Activated gamma-delta T cell treated with Interleukin-2 at 50 U/mL for 16 hours (primary cell): ENCODE data around the gene NQO2.
"Not testable (repeated sequence)": the region's sequence is repeated elsewhere in the genome, so short reads cannot be mapped to it uniquely, and the experiment has no call there.

Experiments
- DNase-seq: peaks from one replicate; pipeline ENCODE4 v3.0.0-alpha.2; 2020

The NQO2 gene

DNA sequence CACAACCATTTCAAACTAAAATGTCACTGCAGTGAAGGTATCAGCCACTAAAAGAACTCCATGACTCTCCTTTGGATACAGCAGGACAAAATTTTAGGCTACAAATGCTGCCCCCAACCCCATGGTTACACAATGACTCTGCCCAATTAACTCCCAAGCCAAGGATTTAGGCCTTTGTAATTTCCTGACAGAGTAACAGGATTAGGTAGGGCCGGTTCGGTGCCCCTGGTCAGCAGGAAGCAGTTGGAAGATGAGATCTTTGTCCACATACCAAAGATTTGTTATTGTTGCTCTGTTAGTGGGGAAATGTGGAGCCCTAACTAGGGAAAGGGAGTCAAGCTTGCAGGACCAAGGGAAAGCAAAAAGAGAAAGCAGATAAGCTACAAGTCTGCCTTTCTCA, 41.9 kb downstream of the NQO2 start:
- no peak for DNase-seq

- DNase-seq: no peak
Measured at GRCh38 chr6:3045369-3045768, 45.7 kb downstream of the NQO2 start.

DNA sequence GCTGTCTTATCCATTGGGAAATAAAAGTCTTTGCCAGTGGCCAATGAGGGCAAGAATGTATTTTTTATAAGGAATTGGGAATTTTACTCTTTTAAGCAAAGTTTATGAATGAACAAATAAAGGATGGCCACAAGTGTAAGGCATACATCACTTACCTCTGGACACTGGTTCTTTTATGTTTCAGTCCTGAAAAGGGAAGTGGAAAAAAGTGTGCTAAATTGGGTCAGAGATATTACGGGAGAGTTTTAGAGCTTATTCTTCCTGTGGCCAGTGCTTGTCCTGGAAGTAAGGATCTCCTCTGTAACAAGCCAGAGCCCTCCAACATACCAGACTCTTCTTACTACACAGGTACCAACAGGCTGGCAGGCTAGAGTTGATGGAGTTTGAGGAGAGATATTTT, 46.1 kb downstream of the NQO2 start:
- no peak for DNase-seq

- no peak for DNase-seq
Measured at GRCh38 chr6:3046295-3046694, 46.6 kb downstream of the NQO2 start.

DNA sequence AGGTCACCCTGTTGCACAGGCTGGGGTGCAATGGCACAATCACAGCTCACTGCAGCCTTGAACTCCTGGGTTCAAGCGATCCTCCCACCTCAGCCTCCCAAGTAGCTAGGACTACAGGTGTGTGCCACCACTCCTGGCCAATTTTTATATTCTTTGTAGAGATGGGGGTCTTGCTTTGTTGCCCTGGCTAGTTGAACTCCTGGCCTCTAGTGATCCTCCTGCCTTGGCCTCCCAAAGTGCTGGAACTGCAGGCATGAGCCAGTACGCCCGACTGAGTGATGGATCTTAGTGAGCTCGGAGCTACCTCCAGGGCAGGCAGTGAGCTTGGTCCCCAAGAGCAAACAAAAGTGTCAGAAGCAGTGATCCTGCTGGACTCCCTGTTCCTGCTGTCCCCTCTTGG, 48.3 kb downstream of the NQO2 start:
- DNase-seq: not testable (repeated sequence)

GRCh38 chr6:3052481-3053230, 53.0 kb downstream of the NQO2 start:
- DNase-seq: no peak

DNA sequence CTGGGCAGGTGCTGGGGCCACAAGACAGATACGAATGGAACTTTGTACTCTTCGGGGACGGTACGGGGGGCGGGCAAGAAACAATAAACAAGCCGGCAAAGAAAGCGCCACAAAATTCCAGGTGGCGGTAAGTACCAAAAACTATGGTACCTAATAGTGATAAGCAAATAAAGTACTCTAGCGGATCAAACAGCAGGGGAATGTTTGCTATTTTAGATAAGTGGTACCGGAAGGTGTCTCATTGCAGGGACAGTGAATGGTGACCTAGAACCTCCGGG, 53.5 kb downstream of the NQO2 start:
- DNase-seq: no peak

- not testable (repeated sequence) for DNase-seq
Measured at GRCh38 chr6:3054229-3055157, 54.8 kb downstream of the NQO2 start.

GRCh38 chr6:3055158-3055499, 55.4 kb downstream of the NQO2 start:
- DNase-seq: not testable (repeated sequence)

- no peak for DNase-seq
Measured at GRCh38 chr6:3057063-3057770, 57.5 kb downstream of the NQO2 start.

GRCh38 chr6:3058957-3059356, 59.3 kb downstream of the NQO2 start:
- no peak for DNase-seq

GRCh38 chr6:3060092-3060491, 60.4 kb downstream of the NQO2 start:
- not testable (repeated sequence) for DNase-seq

DNA sequence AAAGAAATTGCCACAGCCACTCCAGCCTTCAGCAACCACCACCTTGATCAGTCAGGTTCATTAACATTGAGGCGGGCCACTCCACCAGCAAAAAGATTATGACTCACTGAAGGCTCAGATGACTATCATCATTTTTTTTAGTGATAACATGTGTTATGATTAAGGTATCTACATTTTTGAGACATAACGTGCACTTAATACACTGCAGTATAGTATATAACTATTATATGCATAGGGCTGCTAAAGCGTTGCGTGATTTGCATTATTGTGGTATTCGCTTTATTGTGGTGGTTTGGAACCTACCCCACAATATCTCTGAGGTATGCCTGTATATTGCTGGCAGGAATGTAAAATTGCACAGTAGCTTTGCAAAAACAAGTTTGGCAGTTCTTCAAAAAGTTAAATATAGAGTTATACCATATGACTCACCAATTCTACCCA, 61.8 kb downstream of the NQO2 start:
- DNase-seq: no peak

- not testable (repeated sequence) for DNase-seq
Measured at GRCh38 chr6:3063340-3063732, 63.6 kb downstream of the NQO2 start.

GRCh38 chr6:3063733-3064700, 64.3 kb downstream of the NQO2 start:
- DNase-seq: peak; percentile 83

DNA sequence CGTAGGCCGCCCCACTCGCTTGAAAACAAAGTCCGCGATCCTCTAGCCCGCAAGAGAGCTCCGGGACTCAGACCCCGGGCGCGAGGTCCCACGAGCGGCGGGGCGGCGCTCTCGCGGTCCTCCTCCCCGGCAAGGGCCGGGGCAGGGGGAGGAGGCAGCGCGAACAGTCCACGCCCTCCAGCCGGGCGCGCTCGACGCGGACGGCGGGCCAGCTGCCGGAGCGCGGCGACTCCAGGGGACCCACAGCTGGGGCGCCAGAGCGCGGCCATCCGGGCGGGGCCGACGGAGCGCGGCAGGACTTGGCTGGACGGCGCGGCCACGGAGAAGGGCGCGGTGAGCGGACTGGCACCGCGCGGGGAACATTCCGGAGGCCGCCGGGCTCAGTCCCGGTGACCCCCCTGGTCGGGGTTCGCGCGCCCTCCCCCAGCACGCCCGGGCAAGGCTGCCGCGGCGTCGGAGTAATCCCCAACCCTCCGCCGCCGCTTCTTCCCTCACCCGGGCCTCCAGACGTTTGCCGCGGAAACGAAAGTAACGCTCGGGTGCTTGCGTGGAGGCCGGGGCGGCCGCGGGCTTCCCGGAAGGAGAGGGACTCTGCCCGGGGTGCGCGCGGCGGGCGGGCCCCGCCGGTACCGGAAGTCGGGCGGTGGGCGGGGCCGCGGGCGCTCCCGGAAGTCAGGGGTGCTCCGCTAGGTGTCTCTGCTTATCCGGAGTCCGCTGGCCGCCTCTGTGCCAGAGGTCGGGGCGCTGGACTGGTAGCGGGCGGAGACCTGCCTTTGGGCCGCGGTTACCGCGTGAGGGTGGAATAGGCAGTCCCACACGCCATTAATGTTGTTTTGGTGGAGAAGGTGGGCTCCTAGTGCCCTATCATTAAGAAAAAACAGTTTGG, 68.9 kb downstream of the NQO2 start, which contains the start of gene RIPK1:
RIPK1 (plus strand) TSS at position 166 of the 886 bp plus-strand sequence. CDS start 8,330 bp downstream, outside the sequence.
- DNase-seq: peak; percentile 94
